Liver (tissue), 9 donors: ENCODE measurements around the gene ERBB4. TPM values are rescaled to one million over a fixed set of nuclear protein-coding genes. Genes with fewer than 3 reads are reported as not detected.

Experiments used
- DNase-seq: peaks from one replicate; pipeline ENCODE4 v3.0.0-alpha.2; 2017; ENCODE audit warnings: low spot score
- H3K27ac ChIP-seq, 2 donors: one replicate each; pipeline ENCODE4 v1.7.0; 2013; ENCODE audit warnings: inconsistent platforms in 2 of 2, low read length in 2 of 2, control low read depth in 1 of 2, low read depth in 1 of 2, mild to moderate bottlenecking in 1 of 2
- H3K27me3 ChIP-seq, 4 donors: one replicate each; pipeline versions ENCODE4 v1.6.1 to v1.7.0; 2013; ENCODE audit warnings: low read length in 3 of 4, inconsistent platforms in 1 of 4, mild to moderate bottlenecking in 1 of 4, moderate library complexity in 1 of 4; ENCODE audit not compliant: control insufficient read depth in 4 of 4, insufficient read depth in 4 of 4
- H3K36me3 ChIP-seq, 4 donors: one replicate each; pipeline versions ENCODE4 v1.6.1 to v1.7.0; 2013; ENCODE audit warnings: low read length in 3 of 4, mild to moderate bottlenecking in 3 of 4, low read depth in 1 of 4, moderate library complexity in 1 of 4; ENCODE audit not compliant: control insufficient read depth in 4 of 4, insufficient read depth in 3 of 4
- H3K4me1 ChIP-seq, 4 donors: one replicate each; pipeline versions ENCODE4 v1.6.1 to v1.7.0; 2013; ENCODE audit warnings: low read length in 3 of 4, mild to moderate bottlenecking in 3 of 4, moderate library complexity in 1 of 4; ENCODE audit not compliant: control insufficient read depth in 4 of 4, insufficient read depth in 4 of 4
- H3K4me3 ChIP-seq, 3 donors: one replicate each; pipeline versions ENCODE4 v1.6.1 to v1.7.0; 2013; ENCODE audit warnings: low read length in 3 of 3, control low read depth in 1 of 3, low read depth in 1 of 3, mild to moderate bottlenecking in 1 of 3
- H3K9ac ChIP-seq, 2 donors: one replicate each; pipeline ENCODE4 v1.7.0; 2013; ENCODE audit warnings: low read length in 2 of 2, mild to moderate bottlenecking in 2 of 2, moderate library complexity in 2 of 2, control low read depth in 1 of 2, low read depth in 1 of 2
- H3K9me3 ChIP-seq, 4 donors: one replicate each; pipeline versions ENCODE4 v1.6.1 to v1.7.0; 2013; ENCODE audit warnings: low read length in 3 of 4; ENCODE audit not compliant: control insufficient read depth in 4 of 4
- EGR1 ChIP-seq, 2 donors: IDR thresholded peaks; 2 replicates each; pipeline ENCODE4 v1.6.1; 2016 to 2018; ENCODE audit warnings: antibody characterized with exemption in 2 of 2, low read depth in 2 of 2
- FOXA2 ChIP-seq: IDR thresholded peaks from 2 replicates; pipeline ENCODE4 v1.6.1; 2016; ENCODE audit warnings: antibody characterized with exemption
- HNF4A ChIP-seq, 2 donors: conservative IDR thresholded peaks; 2 replicates each; pipeline ENCODE4 v1.6.1; 2016; ENCODE audit warnings: antibody characterized with exemption in 2 of 2, mild to moderate bottlenecking in 2 of 2
- NR2F2 ChIP-seq: IDR thresholded peaks from 2 replicates; pipeline ENCODE4 v1.6.1; 2016; ENCODE audit warnings: antibody characterized with exemption
- RAD21 ChIP-seq, 2 donors: IDR thresholded peaks; 2 replicates each; pipeline ENCODE4 v1.6.1; 2016; ENCODE audit warnings: antibody characterized with exemption in 2 of 2, mild to moderate bottlenecking in 2 of 2
- REST ChIP-seq: IDR thresholded peaks from 2 replicates; pipeline ENCODE4 v1.6.1; 2016; ENCODE audit warnings: antibody characterized with exemption, mild to moderate bottlenecking
- RXRA ChIP-seq, 2 donors: IDR thresholded peaks; 2 replicates each; pipeline ENCODE4 v1.6.1; 2017 to 2018; ENCODE audit warnings: antibody characterized with exemption in 2 of 2, mild to moderate bottlenecking in 1 of 2
- SP1 ChIP-seq: IDR thresholded peaks from 2 replicates; pipeline ENCODE4 v1.6.1; 2018; ENCODE audit warnings: antibody characterized with exemption, mild to moderate bottlenecking
- TAF1 ChIP-seq: conservative IDR thresholded peaks from 2 replicates; pipeline ENCODE4 v1.6.1; 2016; ENCODE audit warnings: antibody characterized with exemption, mild to moderate bottlenecking
- YY1 ChIP-seq: IDR thresholded peaks from 2 replicates; pipeline ENCODE4 v1.6.1; 2016; ENCODE audit warnings: antibody characterized with exemption, mild to moderate bottlenecking
- WGBS: extraction: QIAGEN DNeasy Blood & Tissue Kit; methylation state at CpG from one replicate; pipeline ENCODE4 v1.1.7; 2013; 5-methylcytosine and 5-hydroxymethylcytosine counted together
- polyA plus RNA-seq, 2 donors: library from polyadenylated mRNA; stranded (reverse) in 1 of 2; unstranded in 1 of 2; fragments of 200-250 nt in 1 of 2; fragments of >200 nt in 1 of 2; fragmentation: Nextera tagmentation in 1 of 2; extraction: Ambion mirVana in 1 of 2; gene quantifications; one replicate each; pipeline versions ENCODE4 v1.2.1 to v1.2.3, GENCODE V29; 2013 to 2015
- total RNA-seq, 2 donors: library from RNA; depleted of rRNA; stranded (reverse); fragments of >200 nt; gene quantifications; one replicate each; pipeline ENCODE4 v1.2.3, GENCODE V29; 2014
- TF ChIP-seq, protein P1 (sequence below): IDR thresholded peaks from 2 replicates; pipeline ENCODE4 v1.6.1; 2016; ENCODE audit warnings: antibody characterized with exemption
- TF ChIP-seq, protein P2 (sequence below): fragments of 150-350 bp; IDR thresholded peaks from 2 replicates; pipeline ENCODE4 v1.5.1; 2017; ENCODE audit warnings: improper control_type of control experiment, low read depth, low read length; ENCODE audit not compliant: missing input control
- TF ChIP-seq, protein P3 (sequence below): IDR thresholded peaks from 2 replicates; pipeline ENCODE4 v1.6.1; 2016; ENCODE audit warnings: antibody characterized with exemption
- donor health status: healthy.
- donor health status: healthy.
- donor health status: healthy.
- donor health status: healthy.
- donor health status: healthy.

The ERBB4 gene
- total and polyA plus RNA-seq, 4 donors: 0.03 to 0.42 TPM; not detected in 2

DNA sequence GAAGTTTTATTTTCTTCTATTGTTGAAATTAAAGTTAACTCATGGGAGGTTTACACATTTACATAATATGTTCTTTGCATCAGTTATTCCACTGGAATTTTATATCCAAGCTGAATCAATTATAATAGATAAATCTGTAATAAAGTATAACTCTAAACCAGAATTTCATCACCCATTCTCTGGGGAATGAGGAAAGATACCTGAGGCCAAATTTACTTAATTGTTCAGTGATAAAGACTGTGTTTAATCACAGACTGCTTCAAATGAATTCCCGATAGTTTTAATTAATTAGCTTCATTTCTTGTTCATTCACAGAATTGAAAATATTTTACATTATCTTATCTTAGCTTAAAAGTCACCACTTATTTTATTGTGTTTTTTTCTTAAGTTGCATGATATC, 562.5 kb downstream of the ERBB4 start (continued):
- no peak for TF ChIP-seq EGR1 (IDR thresholded peaks at IDR 0.05; ENCODE audit: low read depth in 2 of 2)
- no peak for TF ChIP-seq RAD21 (IDR thresholded peaks at IDR 0.05)
- TF ChIP-seq, protein P1, sequence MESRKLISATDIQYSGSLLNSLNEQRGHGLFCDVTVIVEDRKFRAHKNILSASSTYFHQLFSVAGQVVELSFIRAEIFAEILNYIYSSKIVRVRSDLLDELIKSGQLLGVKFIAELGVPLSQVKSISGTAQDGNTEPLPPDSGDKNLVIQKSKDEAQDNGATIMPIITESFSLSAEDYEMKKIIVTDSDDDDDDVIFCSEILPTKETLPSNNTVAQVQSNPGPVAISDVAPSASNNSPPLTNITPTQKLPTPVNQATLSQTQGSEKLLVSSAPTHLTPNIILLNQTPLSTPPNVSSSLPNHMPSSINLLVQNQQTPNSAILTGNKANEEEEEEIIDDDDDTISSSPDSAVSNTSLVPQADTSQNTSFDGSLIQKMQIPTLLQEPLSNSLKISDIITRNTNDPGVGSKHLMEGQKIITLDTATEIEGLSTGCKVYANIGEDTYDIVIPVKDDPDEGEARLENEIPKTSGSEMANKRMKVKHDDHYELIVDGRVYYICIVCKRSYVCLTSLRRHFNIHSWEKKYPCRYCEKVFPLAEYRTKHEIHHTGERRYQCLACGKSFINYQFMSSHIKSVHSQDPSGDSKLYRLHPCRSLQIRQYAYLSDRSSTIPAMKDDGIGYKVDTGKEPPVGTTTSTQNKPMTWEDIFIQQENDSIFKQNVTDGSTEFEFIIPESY: no peak

- Histone ChIP-seq H3K27ac (no peak overlapping the region), H3K36me3 (no peaks in the 10 kb centered on the region), H3K27me3 (no peaks in the 10 kb centered on the region), H3K4me1 (no peaks in the 10 kb centered on the region), H3K4me3 (no peak overlapping the region), H3K9me3 (no peaks in the 10 kb centered on the region), H3K9ac (no peak overlapping the region)
- WGBS: 61% methylated on average over 1 of the region's 1 CpG
- TF ChIP-seq, protein P1: no peak
- TF ChIP-seq FOXA2 (no peak), NR2F2 (no peak), RAD21 (IDR thresholded peaks at IDR 0.05) (no peak), TAF1 (no peak), YY1 (no peak), REST (no peak), HNF4A (conservative IDR thresholded peaks at IDR 0.05) (no peak), SP1 (no peak), RXRA (IDR thresholded peaks at IDR 0.05) (no peak)
- TF ChIP-seq, protein P2, sequence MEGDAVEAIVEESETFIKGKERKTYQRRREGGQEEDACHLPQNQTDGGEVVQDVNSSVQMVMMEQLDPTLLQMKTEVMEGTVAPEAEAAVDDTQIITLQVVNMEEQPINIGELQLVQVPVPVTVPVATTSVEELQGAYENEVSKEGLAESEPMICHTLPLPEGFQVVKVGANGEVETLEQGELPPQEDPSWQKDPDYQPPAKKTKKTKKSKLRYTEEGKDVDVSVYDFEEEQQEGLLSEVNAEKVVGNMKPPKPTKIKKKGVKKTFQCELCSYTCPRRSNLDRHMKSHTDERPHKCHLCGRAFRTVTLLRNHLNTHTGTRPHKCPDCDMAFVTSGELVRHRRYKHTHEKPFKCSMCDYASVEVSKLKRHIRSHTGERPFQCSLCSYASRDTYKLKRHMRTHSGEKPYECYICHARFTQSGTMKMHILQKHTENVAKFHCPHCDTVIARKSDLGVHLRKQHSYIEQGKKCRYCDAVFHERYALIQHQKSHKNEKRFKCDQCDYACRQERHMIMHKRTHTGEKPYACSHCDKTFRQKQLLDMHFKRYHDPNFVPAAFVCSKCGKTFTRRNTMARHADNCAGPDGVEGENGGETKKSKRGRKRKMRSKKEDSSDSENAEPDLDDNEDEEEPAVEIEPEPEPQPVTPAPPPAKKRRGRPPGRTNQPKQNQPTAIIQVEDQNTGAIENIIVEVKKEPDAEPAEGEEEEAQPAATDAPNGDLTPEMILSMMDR: no peak
- TF ChIP-seq, protein P3, sequence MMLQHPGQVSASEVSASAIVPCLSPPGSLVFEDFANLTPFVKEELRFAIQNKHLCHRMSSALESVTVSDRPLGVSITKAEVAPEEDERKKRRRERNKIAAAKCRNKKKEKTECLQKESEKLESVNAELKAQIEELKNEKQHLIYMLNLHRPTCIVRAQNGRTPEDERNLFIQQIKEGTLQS: no peak
- no peak for DNase-seq
Measured at GRCh38 chr2:211967234-211967633, 571.4 kb downstream of the ERBB4 start.
